Measurements from ENCODE around the gene SYCE1L.
"Not testable (repeated sequence)": the region's sequence is repeated elsewhere in the genome, so short reads cannot be mapped to it uniquely, and the experiment has no call there.

The SYCE1L gene

GRCh38 chr16:77207030-77207429, 7.8 kb downstream of the SYCE1L start:
- no peak for DNase-seq

GRCh38 chr16:77208382-77208781, 9.2 kb downstream of the SYCE1L start:
- DNase-seq: no peak

- peak; percentile 69 for DNase-seq
Observed at GRCh38 chr16:77211880-77212740, 12.9 kb downstream of the SYCE1L start.

GRCh38 chr16:77212741-77213541, 13.7 kb downstream of the SYCE1L start:
- peak; percentile 61 for DNase-seq

- no peak for DNase-seq
Observed at GRCh38 chr16:77213542-77214106, 14.4 kb downstream of the SYCE1L start.

GRCh38 chr16:77214411-77215138, 15.4 kb downstream of the SYCE1L start:
- DNase-seq: no peak

GRCh38 chr16:77219437-77219836, 20.2 kb downstream of the SYCE1L start:
- DNase-seq: no peak

GRCh38 chr16:77220427-77220826, 21.2 kb downstream of the SYCE1L start:
- no peak for DNase-seq

- DNase-seq: no peak
Observed at GRCh38 chr16:77221482-77221881, 22.3 kb downstream of the SYCE1L start.

- DNase-seq: no peak
Observed at GRCh38 chr16:77223184-77223583, 24.0 kb downstream of the SYCE1L start.

- no peak for DNase-seq
Observed at GRCh38 chr16:77225182-77225581, 26.0 kb downstream of the SYCE1L start.

GRCh38 chr16:77227745-77228144, 28.5 kb downstream of the SYCE1L start:
- DNase-seq: no peak

GRCh38 chr16:77231047-77231446, 31.8 kb downstream of the SYCE1L start:
- DNase-seq: no peak

- DNase-seq: no peak
Observed at GRCh38 chr16:77233799-77234519, 34.8 kb downstream of the SYCE1L start.

- no peak for DNase-seq
Observed at GRCh38 chr16:77234611-77235010, 35.4 kb downstream of the SYCE1L start.

GRCh38 chr16:77236063-77236511, 36.9 kb downstream of the SYCE1L start:
- DNase-seq: peak; percentile 82

GRCh38 chr16:77238593-77238992, 39.4 kb downstream of the SYCE1L start:
- no peak for DNase-seq

GRCh38 chr16:77242471-77242870, 43.3 kb downstream of the SYCE1L start:
- DNase-seq: not testable (repeated sequence)

- DNase-seq: no peak
Observed at GRCh38 chr16:77246150-77246549, 46.9 kb downstream of the SYCE1L start.

GRCh38 chr16:77250400-77250799, 51.2 kb downstream of the SYCE1L start:
- DNase-seq: no peak
